SK-N-SH (cell line): ENCODE measurements around the gene HAPLN2. TPM values are rescaled to one million over a fixed set of nuclear protein-coding genes. Genes with fewer than 3 reads are reported as not detected.
A peak's percentile ranks its signal among the peaks of the same experiment; 100 is the strongest.

ENCODE experiments used
- CTCF ChIA-PET: fragments of 300-600, 350-600 bp; formaldehyde crosslinking; extraction: SDS; loops from one replicate; lab custom pipeline; 2021; lab: Yijun Ruan, JAX
- POLR2A ChIA-PET: fragments of 350-600 bp; sonication (Branson Sonifier 250); formaldehyde crosslinking; extraction: SDS; loops from one replicate; lab custom pipeline; 2020; ENCODE audit warnings: antibody characterized with exemption, inconsistent platforms; lab: Yijun Ruan, JAX
- DNase-seq: peaks from one replicate; pipeline ENCODE4 v3.0.0; 2012
- H2AFZ ChIP-seq: fragments of 200-600 bp; sonication (generic); 2 replicates; pipeline ENCODE4 v1.8.1; 2016; ENCODE audit warnings: antibody characterized with exemption, mild to moderate bottlenecking, low read depth
- H3F3A ChIP-seq: fragments of 200-600 bp; sonication (generic); replicated peaks from 2 replicates; pipeline ENCODE3; 2016; ENCODE audit warnings: antibody characterized with exemption, mild to moderate bottlenecking; ENCODE audit not compliant: insufficient read depth
- H3K27ac ChIP-seq, 2 experiments: fragments of 200-500 bp in 1 of 2; fragments of 200-600 bp in 1 of 2; sonication (Bioruptor generic) in 1 of 2; sonication (generic), shearing (Covaris generic) in 1 of 2; 2 replicates each; pipeline versions ENCODE4 v1.5.1 to v1.6.1; 2014 to 2016; ENCODE audit warnings: low read depth in 2 of 2, inconsistent platforms in 1 of 2, low read length in 1 of 2, mild to moderate bottlenecking in 1 of 2, mixed read lengths in 1 of 2
- H3K27me3 ChIP-seq: fragments of 200-600 bp; sonication (generic), shearing (Covaris generic); 2 replicates; pipeline ENCODE4 v1.6.1; 2016; ENCODE audit warnings: mixed run types; ENCODE audit not compliant: insufficient read depth
- H3K36me3 ChIP-seq, 2 experiments: fragments of 200-500 bp in 1 of 2; fragments of 200-600 bp in 1 of 2; sonication (Bioruptor generic) in 1 of 2; sonication (generic) in 1 of 2; replicated peaks in 1 of 2; 2 replicates each; pipeline versions ENCODE3 to v1.5.1; 2014 to 2016; ENCODE audit warnings: low read length in 1 of 2, mild to moderate bottlenecking in 1 of 2; ENCODE audit not compliant: insufficient read depth in 2 of 2, control insufficient read depth in 1 of 2
- H3K4me1 ChIP-seq, 2 experiments: fragments of 200-500 bp in 1 of 2; fragments of 200-600 bp in 1 of 2; sonication (Bioruptor generic) in 1 of 2; sonication (generic), shearing (Covaris generic) in 1 of 2; 2 replicates each; pipeline versions ENCODE4 v1.5.1 to v1.6.1; 2014 to 2016; ENCODE audit warnings: low read depth in 1 of 2, low read length in 1 of 2, mixed run types in 1 of 2; ENCODE audit not compliant: insufficient read depth in 2 of 2, control insufficient read depth in 1 of 2
- H3K4me2 ChIP-seq: fragments of 200-600 bp; sonication (generic), shearing (Covaris generic); 2 replicates; pipeline ENCODE4 v1.6.1; 2017; ENCODE audit warnings: mixed run types
- H3K4me3 ChIP-seq, 2 experiments: fragments of 200-500 bp in 1 of 2; fragments of 200-600 bp in 1 of 2; sonication (Bioruptor generic) in 1 of 2; sonication (generic), shearing (Covaris generic) in 1 of 2; 2 replicates each; pipeline versions ENCODE4 v1.5.1 to v1.8.1; 2014 to 2016; ENCODE audit warnings: low read depth in 2 of 2, inconsistent platforms in 1 of 2, low read length in 1 of 2, mild to moderate bottlenecking in 1 of 2, mixed read lengths in 1 of 2, moderate library complexity in 1 of 2
- H3K79me2 ChIP-seq: fragments of 200-600 bp; sonication (generic); 2 replicates; pipeline ENCODE4 v1.8.1; 2017; ENCODE audit warnings: mild to moderate bottlenecking; ENCODE audit not compliant: insufficient read depth
- H3K9ac ChIP-seq: fragments of 200-600 bp; sonication (generic); 2 replicates; pipeline ENCODE4 v1.6.1; 2017; ENCODE audit warnings: mixed run types
- H3K9me2 ChIP-seq: fragments of 200-600 bp; sonication (generic); 2 replicates; pipeline ENCODE4 v1.6.1; 2017; ENCODE audit warnings: mixed run types
- H3K9me3 ChIP-seq: fragments of 200-600 bp; sonication (generic); 2 replicates; pipeline ENCODE4 v1.6.1; 2017; ENCODE audit warnings: mixed run types, mild to moderate bottlenecking, moderate library complexity
- H4K20me1 ChIP-seq: fragments of 200-600 bp; sonication (generic); 2 replicates; pipeline ENCODE4 v1.6.1; 2017; ENCODE audit warnings: mild to moderate bottlenecking, mixed run types; ENCODE audit not compliant: insufficient read depth
- FOSL2 ChIP-seq: IDR thresholded peaks from 2 replicates; pipeline ENCODE4 v1.4.0; 2012; ENCODE audit warnings: low read depth, mild to moderate bottlenecking, moderate library complexity, borderline replicate concordance
- FOXM1 ChIP-seq: IDR thresholded peaks from 2 replicates; pipeline ENCODE4 v1.4.0; 2012; ENCODE audit warnings: low read depth, mild to moderate bottlenecking
- GABPA ChIP-seq: IDR thresholded peaks from 2 replicates; pipeline ENCODE4 v1.4.0; 2012; ENCODE audit warnings: low read depth, mild to moderate bottlenecking
- JUND ChIP-seq: IDR thresholded peaks from 2 replicates; pipeline ENCODE4 v1.4.0; 2012
- MAX ChIP-seq: IDR thresholded peaks from 2 replicates; pipeline ENCODE4 v1.4.0; 2012; ENCODE audit warnings: low read depth
- MXI1 ChIP-seq: IDR thresholded peaks from 2 replicates; pipeline ENCODE4 v1.6.1; 2012; ENCODE audit warnings: mild to moderate bottlenecking, low read depth, low read length, improper control_type of control experiment
- NRF1 ChIP-seq: IDR thresholded peaks from 2 replicates; pipeline ENCODE4 v1.6.1; 2012; ENCODE audit warnings: low read depth, mild to moderate bottlenecking, low read length
- PBX3 ChIP-seq: IDR thresholded peaks from 2 replicates; pipeline ENCODE4; 2012
- POLR2AphosphoS5 ChIP-seq: IDR thresholded peaks from 2 replicates; pipeline ENCODE4 v1.6.1; 2012; ENCODE audit warnings: low read depth, low read length
- RAD21 ChIP-seq: IDR thresholded peaks from 2 replicates; pipeline ENCODE4 v1.6.1; 2012; ENCODE audit warnings: mild to moderate bottlenecking, low read length
- REST ChIP-seq: IDR thresholded peaks from 2 replicates; pipeline ENCODE4 v1.6.1; 2012; ENCODE audit warnings: mild to moderate bottlenecking, low read depth, low read length, moderate library complexity
- RFX5 ChIP-seq: IDR thresholded peaks from 2 replicates; pipeline ENCODE4 v1.6.1; 2012; ENCODE audit warnings: mild to moderate bottlenecking, improper control_type of control experiment, low read length
- SIN3A ChIP-seq: IDR thresholded peaks from 2 replicates; pipeline ENCODE4 v1.6.1; 2012; ENCODE audit warnings: low read depth, mild to moderate bottlenecking, low read length, moderate library complexity, borderline replicate concordance
- SMC3 ChIP-seq: IDR thresholded peaks from 2 replicates; pipeline ENCODE4 v1.6.1; 2012; ENCODE audit warnings: low read depth, low read length, improper control_type of control experiment
- WGBS: methylation state at CpG from one replicate; pipeline ENCODE4 v1.1.6; 2017; ENCODE audit warnings: low lambda C conversion rate; 5-methylcytosine and 5-hydroxymethylcytosine counted together
- polyA plus RNA-seq, 3 experiments: library from polyadenylated mRNA; depleted of rRNA; stranded (reverse); fragments of >200 nt; gene quantifications; 2 replicates each; pipeline ENCODE4 v1.2.3, GENCODE V29; 2012

HAPLN2 gene
- polyA plus RNA-seq, 1 of the 3 experiments (the other 2 are of a cell fraction), result 0.20 TPM

GRCh38 chr1:156594190-156594589 is 25.0 kb upstream of the HAPLN2 start:
- Histone ChIP-seq H3K4me3 (no peak overlapping the region), H3F3A (peaks cover 13% of the 10 kb centered on the region), H3K79me2 (peaks cover 23% of the 10 kb centered on the region), H3K9me2 (no peaks in the 10 kb centered on the region), H3K27me3 (no peaks in the 10 kb centered on the region), H3K27ac (no peak overlapping the region), H3K36me3 (peaks cover 42 to 63% of the 10 kb centered on the region in 2 experiments), H3K9ac (no peak overlapping the region), H3K9me3 (no peaks in the 10 kb centered on the region), H3K4me1 (peaks cover 0 to 16% of the 10 kb centered on the region in 2 experiments; a peak in 2 of 4 replicates), H4K20me1 (no peaks in the 10 kb centered on the region), H3K4me2 (no peak overlapping the region), H2AFZ (no peak overlapping the region)
- CTCF ChIA-PET, result interaction anchor here (1.0 to 5.6 kb wide), 8 partner anchors 8 to 65 kb away, joined by 3 to 42 read pairs (median 4); partner anchors contain the start of gene BCAN
- WGBS, result 98% methylated on average over 3 of the region's 3 CpGs
- POLR2A ChIA-PET, result interaction anchor here (0.6 kb wide), 1 partner anchor 297 kb away, joined by 3 read pairs; no protein-coding TSS in a partner anchor
- DNase-seq, result no peak
- TF ChIP-seq REST (no peak), MXI1 (no peak), JUND (no peak), GABPA (no peak), RAD21 (no peak), FOSL2 (no peak)

GRCh38 chr1:156595016-156595415 is 24.2 kb upstream of the HAPLN2 start:
- Histone ChIP-seq H3K4me1 (peaks cover under 1 to 20% of the 10 kb centered on the region in 2 experiments; a peak in 3 of 4 replicates), H3K9ac (no peak overlapping the region), H3K4me2 (no peak overlapping the region), H4K20me1 (no peaks in the 10 kb centered on the region), H3K9me3 (no peaks in the 10 kb centered on the region), H3K79me2 (peaks cover 31% of the 10 kb centered on the region), H2AFZ (no peak overlapping the region), H3K27ac (no peak overlapping the region), H3K36me3 (peaks cover 47 to 63% of the 10 kb centered on the region in 2 experiments), H3K4me3 (no peak overlapping the region), H3K27me3 (no peaks in the 10 kb centered on the region), H3F3A (peaks cover 17% of the 10 kb centered on the region), H3K9me2 (no peaks in the 10 kb centered on the region)
- POLR2A ChIA-PET, result interaction anchor here (0.6 kb wide), 1 partner anchor 298 kb away, joined by 3 read pairs; no protein-coding TSS in a partner anchor
- TF ChIP-seq GABPA (no peak), SIN3A (no peak), SMC3 (no peak), MAX (no peak), POLR2AphosphoS5 (0 out of 2 replicates have a peak, but pooled peaks have one; percentile 8), RFX5 (no peak), FOXM1 (no peak), PBX3 (no peak), NRF1 (no peak)
- DNase-seq, result no peak
- WGBS, result 91% methylated on average over 2 of the region's 2 CpGs
- CTCF ChIA-PET, result interaction anchor here (1.0 to 5.6 kb wide), 6 partner anchors 8 to 29 kb away, joined by 3 to 42 read pairs (median 5); no protein-coding TSS in a partner anchor
